Mesenchymal stem cell (in vitro differentiated cells and primary cell): ENCODE data around the gene TTC23L.

ENCODE experiments used
- DNase-seq: peaks from one replicate; pipeline ENCODE4 v3.0.0-alpha.2; 2013
- H2AFZ ChIP-seq: one replicate; pipeline ENCODE4 v1.6.1; 2013; ENCODE audit warnings: low read depth, mild to moderate bottlenecking, control low read depth, inconsistent platforms, low read length, moderate library complexity
- H2AK5ac ChIP-seq: 2 replicates; pipeline ENCODE4 v1.6.1; 2013; ENCODE audit warnings: low read length, moderate library complexity, mild to moderate bottlenecking, inconsistent platforms; ENCODE audit not compliant: severe bottlenecking
- H2BK120ac ChIP-seq: one replicate; pipeline ENCODE4 v1.6.1; 2013; ENCODE audit warnings: low read depth, mild to moderate bottlenecking, inconsistent platforms, low read length, moderate library complexity
- H2BK12ac ChIP-seq, 2 experiments: one replicate each; pipeline ENCODE4 v1.6.1; 2013; ENCODE audit warnings: inconsistent platforms in 2 of 2, low read length in 2 of 2, mild to moderate bottlenecking in 2 of 2, moderate library complexity in 2 of 2, control low read depth in 1 of 2
- H2BK15ac ChIP-seq: one replicate; pipeline ENCODE4 v1.6.1; 2013; ENCODE audit warnings: mild to moderate bottlenecking, low read depth, inconsistent platforms; ENCODE audit not compliant: poor library complexity, severe bottlenecking
- H2BK5ac ChIP-seq: 2 replicates; pipeline ENCODE4 v1.6.1; 2013; ENCODE audit warnings: low read depth, mild to moderate bottlenecking, low read length, control low read depth, inconsistent platforms; ENCODE audit not compliant: poor library complexity, severe bottlenecking
- H3K14ac ChIP-seq, 2 experiments: one replicate each; pipeline ENCODE4 v1.6.1; 2013; ENCODE audit warnings: inconsistent platforms in 2 of 2, low read length in 2 of 2, control low read depth in 1 of 2, mild to moderate bottlenecking in 1 of 2, moderate library complexity in 1 of 2
- H3K18ac ChIP-seq, 2 experiments: one replicate each; pipeline ENCODE4 v1.6.1; 2013; ENCODE audit warnings: inconsistent platforms in 2 of 2, low read length in 2 of 2, control low read depth in 1 of 2, low read depth in 1 of 2, mild to moderate bottlenecking in 1 of 2
- H3K23ac ChIP-seq, 2 experiments: one replicate each; pipeline ENCODE4 v1.6.1; 2013; ENCODE audit warnings: inconsistent platforms in 2 of 2, low read length in 2 of 2, mild to moderate bottlenecking in 2 of 2, moderate library complexity in 2 of 2, control low read depth in 1 of 2
- H3K27ac ChIP-seq: 2 replicates; pipeline ENCODE4 v1.5.1; 2013; ENCODE audit warnings: mild to moderate bottlenecking, moderate library complexity, low read length, control low read depth, inconsistent platforms; ENCODE audit not compliant: poor library complexity, severe bottlenecking
- H3K27me3 ChIP-seq, 2 experiments: 2 replicates each; pipeline versions ENCODE4 v1.6.1 to v1.7.0; 2013; ENCODE audit warnings: low read length in 2 of 2, mild to moderate bottlenecking in 2 of 2, moderate library complexity in 2 of 2, control low read depth in 1 of 2, inconsistent platforms in 1 of 2; ENCODE audit not compliant: control insufficient read depth in 1 of 2, insufficient read depth in 1 of 2
- H3K36me3 ChIP-seq, 2 experiments: 2 replicates each; pipeline versions ENCODE4 v1.6.1 to v1.7.0; 2013; ENCODE audit warnings: low read length in 2 of 2, control low read depth in 1 of 2, inconsistent platforms in 1 of 2, low read depth in 1 of 2, mild to moderate bottlenecking in 1 of 2; ENCODE audit not compliant: insufficient read depth in 2 of 2, control insufficient read depth in 1 of 2
- H3K4ac ChIP-seq, 2 experiments: one replicate each; pipeline ENCODE4 v1.6.1; 2013; ENCODE audit warnings: inconsistent platforms in 2 of 2, low read length in 2 of 2, mild to moderate bottlenecking in 2 of 2, moderate library complexity in 2 of 2, control low read depth in 1 of 2, low read depth in 1 of 2
- H3K4me1 ChIP-seq: 2 replicates; pipeline ENCODE4 v1.6.1; 2013; ENCODE audit warnings: low read depth, low read length, control low read depth; ENCODE audit not compliant: control insufficient read depth, insufficient read depth
- H3K4me2 ChIP-seq: 2 replicates; pipeline ENCODE4 v1.6.1; 2013; ENCODE audit warnings: low read length, mild to moderate bottlenecking, inconsistent platforms; ENCODE audit not compliant: poor library complexity, severe bottlenecking
- H3K4me3 ChIP-seq, 2 experiments: 2 replicates each; pipeline versions ENCODE4 v1.5.1 to v1.7.0; 2013; ENCODE audit warnings: low read length in 2 of 2, mild to moderate bottlenecking in 2 of 2, control low read depth in 1 of 2, low read depth in 1 of 2; ENCODE audit not compliant: insufficient read depth in 1 of 2
- H3K79me1 ChIP-seq: replicated peaks from 2 replicates; pipeline ENCODE4 v1.6.1; 2013; ENCODE audit warnings: mild to moderate bottlenecking, control low read depth, low read length, inconsistent platforms; ENCODE audit not compliant: poor library complexity, severe bottlenecking
- H3K9ac ChIP-seq: 2 replicates; pipeline ENCODE4 v1.7.0; 2013; ENCODE audit warnings: mild to moderate bottlenecking, low read length, moderate library complexity
- H3K9me3 ChIP-seq: 2 replicates; pipeline ENCODE4 v1.7.0; 2013; ENCODE audit warnings: mild to moderate bottlenecking, low read length; ENCODE audit not compliant: control insufficient read depth
- H4K8ac ChIP-seq: one replicate; pipeline ENCODE4 v1.6.1; 2013; ENCODE audit warnings: inconsistent platforms, mild to moderate bottlenecking, low read length, moderate library complexity
- H4K91ac ChIP-seq: one replicate; pipeline ENCODE4 v1.6.1; 2013; ENCODE audit warnings: mild to moderate bottlenecking, low read length, inconsistent platforms
- WGBS: methylation state at CpG from one replicate; pipeline ENCODE4 v1.1.7; 2013; ENCODE audit warnings: mixed read lengths; 5-methylcytosine and 5-hydroxymethylcytosine counted together

Gene TTC23L

GRCh38 chr5:34897646-34898045, 58.7 kb downstream of the TTC23L start:
- Histone ChIP-seq H2BK5ac (no peak overlapping the region), H3K27ac (no peak overlapping the region), H3K14ac (no peak overlapping the region), H2AFZ (no peak overlapping the region), H2AK5ac (no peak overlapping the region), H3K4me2 (no peak overlapping the region), H3K27me3 (no peaks in the 10 kb centered on the region), H3K4ac (no peak overlapping the region), H3K79me1 (peaks cover 1% of the 10 kb centered on the region), H3K9me3 (no peaks in the 10 kb centered on the region), H4K8ac (no peak overlapping the region), H2BK12ac (no peak overlapping the region), H3K4me3 (no peak overlapping the region), H3K9ac (no peak overlapping the region), H3K4me1 (no peaks in the 10 kb centered on the region), H2BK15ac (no peak overlapping the region), H3K36me3 (peaks cover 0 to 13% of the 10 kb centered on the region in 2 experiments), H3K18ac (no peak overlapping the region), H4K91ac (no peak overlapping the region), H2BK120ac (no peak overlapping the region), H3K23ac (no peak overlapping the region)
- DNase-seq = no peak

GRCh38 chr5:34898258-34898895, 59.4 kb downstream of the TTC23L start:
- Histone ChIP-seq H3K9me3 (no peaks in the 10 kb centered on the region), H3K23ac (no peak overlapping the region), H3K4me1 (no peaks in the 10 kb centered on the region), H3K4me2 (no peak overlapping the region), H2BK15ac (no peak overlapping the region), H3K4ac (no peak overlapping the region), H3K79me1 (peaks cover 1% of the 10 kb centered on the region), H3K27ac (no peak overlapping the region), H4K91ac (no peak overlapping the region), H3K14ac (no peak overlapping the region), H3K4me3 (no peak overlapping the region), H3K27me3 (no peaks in the 10 kb centered on the region), H3K9ac (no peak overlapping the region), H4K8ac (no peak overlapping the region), H3K18ac (no peak overlapping the region), H3K36me3 (peaks cover 0 to 17% of the 10 kb centered on the region in 2 experiments), H2BK120ac (no peak overlapping the region), H2BK5ac (no peak overlapping the region), H2AK5ac (no peak overlapping the region), H2BK12ac (no peak overlapping the region), H2AFZ (no peak overlapping the region)
- 0% methylated on average over 3 of the region's 3 CpGs for WGBS
- peak; percentile 76 for DNase-seq

- H3K23ac ChIP-seq = no peak overlapping the region
Measured at GRCh38 chr5:34899066-34899465, 60.1 kb downstream of the TTC23L start.

GRCh38 chr5:34900652-34901051, 61.7 kb downstream of the TTC23L start:
- Histone ChIP-seq H4K8ac (no peak overlapping the region), H3K27me3 (no peaks in the 10 kb centered on the region), H2BK15ac (no peak overlapping the region), H3K9me3 (no peaks in the 10 kb centered on the region), H3K14ac (no peak overlapping the region), H2BK120ac (no peak overlapping the region), H4K91ac (no peak overlapping the region), H2BK12ac (no peak overlapping the region), H3K4me3 (no peak overlapping the region), H3K79me1 (peaks cover 5% of the 10 kb centered on the region), H2AK5ac (no peak overlapping the region), H3K23ac (no peak overlapping the region), H3K18ac (no peak overlapping the region), H3K36me3 (peaks cover 0 to 28% of the 10 kb centered on the region in 2 experiments), H2BK5ac (no peak overlapping the region), H3K4me1 (no peaks in the 10 kb centered on the region), H3K27ac (no peak overlapping the region), H3K4me2 (no peak overlapping the region), H2AFZ (no peak overlapping the region), H3K4ac (no peak overlapping the region), H3K9ac (no peak overlapping the region)
- no peak for DNase-seq
- 94% methylated on average over 6 of the region's 6 CpGs for WGBS

More at GRCh38 chr5:34899066-34899465, 60.1 kb downstream of the TTC23L start:
- no peak overlapping the region for H2BK5ac ChIP-seq
- no peak overlapping the region for H3K14ac ChIP-seq
- H2AFZ ChIP-seq = no peak overlapping the region
- no peaks in the 10 kb centered on the region for H3K27me3 ChIP-seq
- H3K4me1 ChIP-seq = no peaks in the 10 kb centered on the region
- H3K9me3 ChIP-seq = no peaks in the 10 kb centered on the region
- no peak overlapping the region for H3K4ac ChIP-seq
- H3K79me1 ChIP-seq = peaks cover 1% of the 10 kb centered on the region
- no peak overlapping the region for H2BK120ac ChIP-seq
- no peak overlapping the region for H2BK12ac ChIP-seq
- no peak overlapping the region for H3K27ac ChIP-seq
- H2BK15ac ChIP-seq = no peak overlapping the region
- no peak overlapping the region for H3K9ac ChIP-seq
- H3K4me3 ChIP-seq = no peak overlapping the region
- H4K8ac ChIP-seq = no peak overlapping the region
- WGBS = 91% methylated on average over 2 of the region's 2 CpGs
- H3K18ac ChIP-seq = no peak overlapping the region
- H4K91ac ChIP-seq = no peak overlapping the region
- no peak for DNase-seq
- H2AK5ac ChIP-seq = no peak overlapping the region
- H3K36me3 ChIP-seq = peaks cover 0 to 17% of the 10 kb centered on the region in 2 experiments
- no peak overlapping the region for H3K4me2 ChIP-seq
